DMS 273 (cell line): ENCODE results near the gene RPL19.
"Not testable (repeated sequence)": the region's sequence is repeated elsewhere in the genome, so short reads cannot be mapped to it uniquely, and the experiment has no call there.

Source experiments
- DNase-seq: peaks from one replicate; lab custom pipeline; 2025; ENCODE audit not compliant: unreplicated experiment; lab: John Stamatoyannopoulos, UW

RPL19 gene

GRCh38 chr17:39240631-39241030, 40.5 kb downstream of the RPL19 start:
- no peak for DNase-seq

- no peak for DNase-seq
These were observed 43.1 kb downstream of the RPL19 start for GRCh38 chr17:39243155-39243554.

- DNase-seq = no peak
These were observed 44.0 kb downstream of the RPL19 start for GRCh38 chr17:39244016-39244599.

GRCh38 chr17:39244600-39245570, 44.8 kb downstream of the RPL19 start:
- DNase-seq = peak; percentile 95

- DNase-seq = peak; percentile 32
These were observed 46.2 kb downstream of the RPL19 start for GRCh38 chr17:39246274-39246673.

- DNase-seq = not testable (repeated sequence)
These were observed 50.0 kb downstream of the RPL19 start for GRCh38 chr17:39250076-39250475.

GRCh38 chr17:39251997-39252396, 51.9 kb downstream of the RPL19 start:
- no peak for DNase-seq

GRCh38 chr17:39252788-39253460, 52.8 kb downstream of the RPL19 start:
- DNase-seq = no peak
